GM12872 (cell line): ENCODE results near the gene ERCC8.

Experiments used
- TF ChIP-seq, protein P1 (sequence below): IDR thresholded peaks from 3 replicates; pipeline ENCODE4 v1.5.1; 2011; ENCODE audit warnings: low read depth, mild to moderate bottlenecking, low read length, moderate library complexity; ENCODE audit not compliant: insufficient read depth

ERCC8 gene

DNA sequence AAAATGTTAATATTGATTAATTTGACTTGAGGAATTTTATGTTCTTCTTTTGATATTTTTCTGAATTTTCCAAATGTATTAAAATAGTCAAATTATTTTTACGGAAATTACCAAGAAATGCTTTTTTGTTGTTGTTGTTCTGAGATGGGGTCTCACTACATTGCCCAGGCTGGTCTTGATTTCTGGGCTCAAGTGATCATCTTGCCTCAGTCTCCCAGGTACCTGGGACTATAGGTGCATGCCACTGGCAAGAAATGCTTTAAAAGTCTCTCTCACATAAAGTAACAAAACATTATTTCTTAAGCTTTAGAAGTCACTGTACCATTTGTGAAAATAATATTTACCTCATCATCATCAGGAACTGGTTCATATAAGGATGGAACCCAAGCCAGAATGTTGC lies 57.8 kb downstream of the ERCC8 start:
- TF ChIP-seq, protein P1, sequence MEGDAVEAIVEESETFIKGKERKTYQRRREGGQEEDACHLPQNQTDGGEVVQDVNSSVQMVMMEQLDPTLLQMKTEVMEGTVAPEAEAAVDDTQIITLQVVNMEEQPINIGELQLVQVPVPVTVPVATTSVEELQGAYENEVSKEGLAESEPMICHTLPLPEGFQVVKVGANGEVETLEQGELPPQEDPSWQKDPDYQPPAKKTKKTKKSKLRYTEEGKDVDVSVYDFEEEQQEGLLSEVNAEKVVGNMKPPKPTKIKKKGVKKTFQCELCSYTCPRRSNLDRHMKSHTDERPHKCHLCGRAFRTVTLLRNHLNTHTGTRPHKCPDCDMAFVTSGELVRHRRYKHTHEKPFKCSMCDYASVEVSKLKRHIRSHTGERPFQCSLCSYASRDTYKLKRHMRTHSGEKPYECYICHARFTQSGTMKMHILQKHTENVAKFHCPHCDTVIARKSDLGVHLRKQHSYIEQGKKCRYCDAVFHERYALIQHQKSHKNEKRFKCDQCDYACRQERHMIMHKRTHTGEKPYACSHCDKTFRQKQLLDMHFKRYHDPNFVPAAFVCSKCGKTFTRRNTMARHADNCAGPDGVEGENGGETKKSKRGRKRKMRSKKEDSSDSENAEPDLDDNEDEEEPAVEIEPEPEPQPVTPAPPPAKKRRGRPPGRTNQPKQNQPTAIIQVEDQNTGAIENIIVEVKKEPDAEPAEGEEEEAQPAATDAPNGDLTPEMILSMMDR = no peak

DNA sequence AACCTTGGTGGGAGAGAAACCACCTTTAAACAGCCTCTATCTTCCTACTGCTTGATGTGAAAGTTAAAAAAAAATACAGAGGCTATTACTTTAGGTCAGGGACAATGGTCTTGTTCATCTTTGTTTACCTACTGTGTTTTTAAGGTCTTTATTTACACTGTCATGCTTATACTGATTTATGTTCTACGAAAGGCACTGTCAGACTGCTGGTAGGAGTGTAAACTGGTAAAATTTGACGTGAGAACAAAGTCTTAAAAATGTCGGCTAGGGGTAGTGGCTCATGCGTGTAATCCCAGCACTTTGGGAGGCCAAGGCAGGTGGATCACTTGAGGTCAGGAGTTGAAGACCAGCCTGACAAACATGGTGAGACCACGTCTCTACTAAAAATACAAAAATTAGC lies 58.7 kb downstream of the ERCC8 start:
- TF ChIP-seq, protein P1 = no peak

GRCh38 chr5:60883229-60883628 lies 61.6 kb downstream of the ERCC8 start:
- TF ChIP-seq, protein P1 = peak; percentile 44; the same call in 1 of the 3 replicates

DNA sequence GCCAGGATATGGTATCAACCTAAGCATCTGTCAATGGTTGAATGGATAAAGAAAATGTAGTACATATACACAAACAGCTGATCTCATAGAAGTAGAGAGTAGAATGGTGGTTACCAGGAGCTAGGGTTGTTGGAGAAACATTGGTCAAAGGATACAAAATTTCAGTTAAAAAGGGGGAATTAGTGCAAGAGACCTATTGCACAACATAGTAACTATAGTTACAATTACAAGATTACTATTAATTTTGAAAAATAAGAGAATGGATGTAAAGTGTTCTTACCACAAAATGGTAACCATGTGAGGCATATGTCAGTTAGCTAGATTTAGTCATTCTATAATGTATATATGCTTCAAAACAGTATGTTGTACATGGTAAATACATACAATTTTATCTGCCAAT lies 72.0 kb downstream of the ERCC8 start:
- TF ChIP-seq, protein P1 = no peak

DNA sequence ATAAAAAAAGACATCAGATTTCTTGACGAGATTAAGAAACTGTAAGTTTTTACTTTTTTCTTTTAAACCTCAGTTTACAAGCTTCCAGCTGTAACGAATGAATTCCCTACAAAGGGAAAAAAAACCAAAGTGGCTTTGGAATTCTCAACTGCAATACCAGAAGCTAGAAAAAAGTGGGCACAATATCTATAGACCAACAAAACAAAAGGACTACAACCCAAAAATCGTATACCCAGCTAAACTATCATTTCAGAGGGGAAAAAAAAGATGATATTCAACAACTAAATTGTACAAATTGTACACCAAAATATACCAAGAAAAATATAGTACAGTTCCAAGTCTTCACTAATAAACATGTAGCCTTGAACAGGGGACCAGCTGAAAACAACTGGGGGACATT lies 74.0 kb downstream of the ERCC8 start:
- TF ChIP-seq, protein P1 = no peak

- TF ChIP-seq, protein P1 = no peak
Measured at GRCh38 chr5:60856066-60856465, 88.8 kb downstream of the ERCC8 start.

GRCh38 chr5:60852940-60853339 lies 91.9 kb downstream of the ERCC8 start:
- TF ChIP-seq, protein P1 = no peak

GRCh38 chr5:60852317-60852716 lies 92.6 kb downstream of the ERCC8 start:
- TF ChIP-seq, protein P1 = no peak
